ENCODE measurements around the gene XPO4. TPM values are rescaled to one million over a fixed set of nuclear protein-coding genes. Genes with fewer than 3 reads are reported as not detected.

XPO4 gene
- total and polyA plus RNA-seq, 7 experiments from 2014 or later = 6.1 to 26.5 (median 21.0) TPM

- peak overlapping the region; percentile 14 for H3K27ac ChIP-seq (ENCODE audit: low read depth, low read length)
- Mint-ChIP-seq H3K36me3 (peaks cover 0 to 6% (median 0%) of the 10 kb centered on the region in 5 donors), H3K9me3 (no peaks in the 10 kb centered on the region), H3K4me1 (peaks cover 7 to 15% (median 10%) of the 10 kb centered on the region in 7 donors), H3K27ac (peak overlapping the region; percentile 35 to 87 (median 77)), H3K4me3 (peak overlapping the region in 8 of 10 donors; percentile 51 to 81 (median 73)), H3K27me3 (no peaks in the 10 kb centered on the region)
- intact Hi-C loops (cut with micrococcal nuclease) = loop anchor here (1.0 to 10.0 kb wide), 10 partner anchors 56 to 646 kb away; partner anchors contain the start of genes EEF1AKMT1 (in 2 of the 2) and XPO4 (in 1 of the 2)
- ChIA-PET CTCF (interaction anchor here (0.6 to 4.8 kb wide), 16 partner anchors 10 to 632 kb away, joined by 3 to 65 read pairs (median 4); no protein-coding TSS in a partner anchor), POLR2A (interaction anchor here (0.8 to 1.7 kb wide), 3 partner anchors 55 to 353 kb away, joined by 3 to 8 read pairs (median 3); partner anchors contain the start of genes CRYL1 and EEF1AKMT1)
- no peaks in the 10 kb centered on the region for H3K4me1 ChIP-seq (ENCODE audit: control insufficient read depth in 2 of 2, insufficient read depth in 2 of 2, low read length in 2 of 2)
- peaks cover 0 to 4% (median 0%) of the 10 kb centered on the region in 3 experiments for H3K36me3 ChIP-seq (ENCODE audit: control insufficient read depth in 2 of 3, insufficient read depth in 3 of 3, low read length in 3 of 3)
- no peaks in the 10 kb centered on the region for H3K27me3 ChIP-seq (ENCODE audit: control insufficient read depth in 2 of 2, insufficient read depth in 2 of 2, low read length in 2 of 2)
- no peaks in the 10 kb centered on the region for H3K9me3 ChIP-seq (ENCODE audit: control insufficient read depth in 2 of 3, low read length in 3 of 3)
- DNase-seq = peak in 7 of 9 donors; percentile 46 to 75 (median 67)
- ATAC-seq = peak; percentile 93
- H3K4me3 ChIP-seq (ENCODE audit: low read length) = no peak overlapping the region
Observed at GRCh38 chr13:20828539-20829364, 73.8 kb downstream of the XPO4 start.

- intact Hi-C loops (cut with micrococcal nuclease) = loop anchor here (5.0 to 10.0 kb wide), 2 partner anchors 630 to 648 kb away; no protein-coding TSS in a partner anchor
- peaks cover 0 to 4% (median 0%) of the 10 kb centered on the region in 5 donors for H3K36me3 Mint-ChIP-seq
Observed at GRCh38 chr13:20826843-20827560, 75.5 kb downstream of the XPO4 start.

GRCh38 chr13:20826301-20826700 lies 76.2 kb downstream of the XPO4 start:
- Histone ChIP-seq H3K36me3 (ENCODE audit: control insufficient read depth in 2 of 3, insufficient read depth in 3 of 3, low read length in 3 of 3) (peaks cover 0 to 6% (median 0%) of the 10 kb centered on the region in 3 experiments), H3K27me3 (ENCODE audit: control insufficient read depth in 2 of 2, insufficient read depth in 2 of 2, low read length in 2 of 2) (no peaks in the 10 kb centered on the region), H3K4me1 (ENCODE audit: control insufficient read depth in 2 of 2, insufficient read depth in 2 of 2, low read length in 2 of 2) (no peaks in the 10 kb centered on the region), H3K9me3 (ENCODE audit: control insufficient read depth in 2 of 3, low read length in 3 of 3) (no peaks in the 10 kb centered on the region), H3K4me3 (ENCODE audit: low read length) (no peak overlapping the region), H3K27ac (ENCODE audit: low read depth, low read length) (no peak overlapping the region)
- Mint-ChIP-seq H3K27me3 (no peaks in the 10 kb centered on the region), H3K4me1 (peaks cover 6 to 12% (median 9%) of the 10 kb centered on the region in 7 donors), H3K4me3 (no peak overlapping the region), H3K27ac (no peak overlapping the region), H3K36me3 (peaks cover 0 to 6% (median 0%) of the 10 kb centered on the region in 5 donors), H3K9me3 (no peaks in the 10 kb centered on the region)
- DNase-seq = no peak
- no peak for ATAC-seq
- ChIA-PET CTCF (interaction anchor here (1.5 to 4.8 kb wide), 3 partner anchors 9 to 332 kb away, joined by 3 to 65 read pairs (median 8); no protein-coding TSS in a partner anchor), POLR2A (no interaction called here)
- intact Hi-C loops (cut with micrococcal nuclease) = loop anchor here (5.0 to 10.0 kb wide), 2 partner anchors 629 to 648 kb away; no protein-coding TSS in a partner anchor

More at GRCh38 chr13:20826843-20827560, 75.5 kb downstream of the XPO4 start:
- Mint-ChIP-seq H3K9me3 (no peaks in the 10 kb centered on the region), H3K4me3 (no peak overlapping the region), H3K4me1 (peaks cover 6 to 14% (median 9%) of the 10 kb centered on the region in 7 donors), H3K27ac (no peak overlapping the region), H3K27me3 (no peaks in the 10 kb centered on the region)
- Histone ChIP-seq H3K36me3 (ENCODE audit: control insufficient read depth in 2 of 3, insufficient read depth in 3 of 3, low read length in 3 of 3) (peaks cover 0 to 4% (median 0%) of the 10 kb centered on the region in 3 experiments), H3K27ac (ENCODE audit: low read depth, low read length) (no peak overlapping the region), H3K9me3 (ENCODE audit: control insufficient read depth in 2 of 3, low read length in 3 of 3) (no peaks in the 10 kb centered on the region), H3K4me1 (ENCODE audit: control insufficient read depth in 2 of 2, insufficient read depth in 2 of 2, low read length in 2 of 2) (no peaks in the 10 kb centered on the region), H3K4me3 (ENCODE audit: low read length) (no peak overlapping the region), H3K27me3 (ENCODE audit: control insufficient read depth in 2 of 2, insufficient read depth in 2 of 2, low read length in 2 of 2) (no peaks in the 10 kb centered on the region)
- ChIA-PET POLR2A (no interaction called here), CTCF (interaction anchor here (0.6 to 4.8 kb wide), 6 partner anchors 10 to 498 kb away, joined by 3 to 65 read pairs (median 6); no protein-coding TSS in a partner anchor)
- no peak for DNase-seq
- ATAC-seq = no peak

GRCh38 chr13:20825477-20825875 lies 77.1 kb downstream of the XPO4 start:
- intact Hi-C loops (cut with micrococcal nuclease) = loop anchor here (5.0 to 10.0 kb wide), 2 partner anchors 628 to 649 kb away; no protein-coding TSS in a partner anchor
- POLR2A ChIA-PET = interaction anchor here (0.6 kb wide), 1 partner anchor 168 kb away, joined by 3 read pairs; no protein-coding TSS in a partner anchor
- Histone ChIP-seq H3K4me1 (ENCODE audit: control insufficient read depth in 2 of 2, insufficient read depth in 2 of 2, low read length in 2 of 2) (no peaks in the 10 kb centered on the region), H3K27ac (ENCODE audit: low read depth, low read length) (no peak overlapping the region), H3K27me3 (ENCODE audit: control insufficient read depth in 2 of 2, insufficient read depth in 2 of 2, low read length in 2 of 2) (no peaks in the 10 kb centered on the region), H3K36me3 (ENCODE audit: control insufficient read depth in 2 of 3, insufficient read depth in 3 of 3, low read length in 3 of 3) (peaks cover 0 to 10% (median 0%) of the 10 kb centered on the region in 3 experiments), H3K9me3 (ENCODE audit: control insufficient read depth in 2 of 3, low read length in 3 of 3) (no peaks in the 10 kb centered on the region), H3K4me3 (ENCODE audit: low read length) (no peak overlapping the region)
- Mint-ChIP-seq H3K27ac (no peak overlapping the region), H3K9me3 (no peaks in the 10 kb centered on the region), H3K27me3 (no peaks in the 10 kb centered on the region), H3K4me3 (no peak overlapping the region), H3K36me3 (peaks cover 0 to 12% (median 0%) of the 10 kb centered on the region in 5 donors), H3K4me1 (peaks cover 6 to 12% (median 9%) of the 10 kb centered on the region in 7 donors)
- DNase-seq = no peak
- CTCF ChIA-PET = interaction anchor here (0.7 to 4.8 kb wide), 2 partner anchors 331 to 591 kb away, joined by 3 to 65 read pairs; no protein-coding TSS in a partner anchor
- ATAC-seq = no peak

GRCh38 chr13:20824762-20825476 lies 77.6 kb downstream of the XPO4 start:
- Histone ChIP-seq H3K36me3 (ENCODE audit: control insufficient read depth in 2 of 3, insufficient read depth in 3 of 3, low read length in 3 of 3) (peaks cover 0 to 10% (median 0%) of the 10 kb centered on the region in 3 experiments), H3K9me3 (ENCODE audit: control insufficient read depth in 2 of 3, low read length in 3 of 3) (no peaks in the 10 kb centered on the region), H3K4me3 (ENCODE audit: low read length) (no peak overlapping the region), H3K27ac (ENCODE audit: low read depth, low read length) (no peak overlapping the region), H3K4me1 (ENCODE audit: control insufficient read depth in 2 of 2, insufficient read depth in 2 of 2, low read length in 2 of 2) (no peaks in the 10 kb centered on the region), H3K27me3 (ENCODE audit: control insufficient read depth in 2 of 2, insufficient read depth in 2 of 2, low read length in 2 of 2) (no peaks in the 10 kb centered on the region)
- peaks cover 6 to 12% (median 9%) of the 10 kb centered on the region in 7 donors for H3K4me1 Mint-ChIP-seq
- ChIA-PET CTCF (interaction anchor here (0.7 kb wide), 1 partner anchor 590 kb away, joined by 3 read pairs; no protein-coding TSS in a partner anchor), POLR2A (interaction anchor here (0.6 kb wide), 1 partner anchor 169 kb away, joined by 3 read pairs; no protein-coding TSS in a partner anchor)
- intact Hi-C loops (cut with micrococcal nuclease) = loop anchor here (5.0 to 10.0 kb wide), 2 partner anchors 628 to 650 kb away; no protein-coding TSS in a partner anchor
- DNase-seq (no peak), ATAC-seq (no peak)
- no peak overlapping the region for H3K27ac Mint-ChIP-seq
- no peaks in the 10 kb centered on the region for H3K9me3 Mint-ChIP-seq
- H3K36me3 Mint-ChIP-seq = peaks cover 0 to 16% (median 0%) of the 10 kb centered on the region in 5 donors
- no peaks in the 10 kb centered on the region for H3K27me3 Mint-ChIP-seq
- no peak overlapping the region for H3K4me3 Mint-ChIP-seq

Measured in naive thymus-derived CD4-positive, alpha-beta T cell (primary cell).